Calu3 (cell line): ENCODE data around the gene TXN. TPM values are rescaled to one million over a fixed set of nuclear protein-coding genes. Genes with fewer than 3 reads are reported as not detected.
"Not testable (repeated sequence)": the region's sequence is repeated elsewhere in the genome, so short reads cannot be mapped to it uniquely, and the experiment has no call there.

Experiments used
- BruUV-seq: library from RNA; stranded (reverse); fragments of 400-500 nt; replicated peaks from 2 replicates; lab custom pipeline; 2021; lab: Mats Ljungman, UMichigan
- CTCF ChIA-PET: fragments of 300-600 bp; sonication (Branson Sonifier 250); formaldehyde crosslinking; loops from one replicate; lab custom pipeline; 2022; ENCODE audit warnings: antibody characterized with exemption; lab: Charles Lee
- DNase-seq: peaks from one replicate; pipeline ENCODE4 v3.0.0; 2022
- H3K27ac Mint-ChIP-seq: one replicate; pipeline ENCODE4 v1.8.0; 2022; ENCODE audit warnings: mixed read lengths; ENCODE audit not compliant: unreplicated experiment
- H3K27me3 Mint-ChIP-seq: one replicate; pipeline ENCODE4 v1.8.0; 2022; ENCODE audit warnings: mixed read lengths; ENCODE audit not compliant: unreplicated experiment
- H3K36me3 Mint-ChIP-seq: one replicate; pipeline ENCODE4 v1.8.0; 2022; ENCODE audit warnings: mild to moderate bottlenecking, moderate library complexity, mixed read lengths; ENCODE audit not compliant: insufficient read depth, unreplicated experiment
- H3K4me1 Mint-ChIP-seq: one replicate; pipeline ENCODE4 v1.8.0; 2022; ENCODE audit warnings: mild to moderate bottlenecking, low read depth, mixed read lengths; ENCODE audit not compliant: unreplicated experiment
- H3K4me3 Mint-ChIP-seq: one replicate; pipeline ENCODE4 v1.8.0; 2022; ENCODE audit warnings: mild to moderate bottlenecking, low read depth, moderate library complexity, mixed read lengths; ENCODE audit not compliant: unreplicated experiment
- H3K9me3 Mint-ChIP-seq: one replicate; pipeline ENCODE4 v1.8.0; 2022; ENCODE audit warnings: low read depth, mixed read lengths; ENCODE audit not compliant: unreplicated experiment
- CTCF ChIP-seq: fragments of 200-600 bp; IDR thresholded peaks from one replicate; pipeline ENCODE4 v1.8.0; 2022; ENCODE audit warnings: antibody characterized with exemption; ENCODE audit not compliant: unreplicated experiment
- intact Hi-C: fragments of 100-400 bp; cut with micrococcal nuclease; formaldehyde crosslinking; loops from one replicate; pipeline ENCODE4 v1.10.0; 2022; ENCODE audit not compliant: unreplicated experiment
- total RNA-seq: library from RNA; stranded (reverse); gene quantifications from 2 replicates; pipeline ENCODE4 v1.2.3, GENCODE V29; 2022

The TXN gene
- total RNA-seq, 1 experiment from 2014 or later: 278 TPM

GRCh38 chr9:110202232-110202631, 54.1 kb downstream of the TXN start:
- CTCF ChIA-PET: no interaction called here
- TF ChIP-seq CTCF: no peak
- peaks cover 23% of the 10 kb centered on the region for H3K4me1 Mint-ChIP-seq
- no peaks in the 10 kb centered on the region for H3K27me3 Mint-ChIP-seq
- no peak overlapping the region for H3K4me3 Mint-ChIP-seq
- DNase-seq: no peak
- no TSS peak for BruUV-seq
- no peak overlapping the region for H3K27ac Mint-ChIP-seq
- intact Hi-C loops: no loop called here
- H3K9me3 Mint-ChIP-seq: no peaks in the 10 kb centered on the region
- H3K36me3 Mint-ChIP-seq: no peaks in the 10 kb centered on the region

- DNase-seq: no peak
- no TSS peak for BruUV-seq
- Mint-ChIP-seq H3K9me3 (no peaks in the 10 kb centered on the region), H3K27me3 (no peaks in the 10 kb centered on the region), H3K27ac (peak overlapping the region; percentile 45), H3K4me1 (peaks cover 12% of the 10 kb centered on the region), H3K36me3 (no peaks in the 10 kb centered on the region), H3K4me3 (no peak overlapping the region)
- CTCF ChIA-PET: interaction anchor here (0.6 to 1.1 kb wide), 3 partner anchors 13 to 251 kb away, joined by 3 to 8 read pairs (median 3); no protein-coding TSS in a partner anchor
- no peak for TF ChIP-seq CTCF
- intact Hi-C loops: loop anchor here (1.0 kb wide), 1 partner anchor 8 kb away; no protein-coding TSS in a partner anchor
These were observed 56.7 kb downstream of the TXN start for GRCh38 chr9:110199643-110200042.

- intact Hi-C loops: no loop called here
- H3K9me3 Mint-ChIP-seq: no peaks in the 10 kb centered on the region
- no peak overlapping the region for H3K27ac Mint-ChIP-seq
- CTCF ChIA-PET: interaction anchor here (0.6 kb wide), 1 partner anchor 1171 kb away, joined by 3 read pairs; no protein-coding TSS in a partner anchor
- H3K27me3 Mint-ChIP-seq: no peaks in the 10 kb centered on the region
- peaks cover 20% of the 10 kb centered on the region for H3K4me1 Mint-ChIP-seq
- BruUV-seq: no TSS peak
- no peaks in the 10 kb centered on the region for H3K36me3 Mint-ChIP-seq
- H3K4me3 Mint-ChIP-seq: no peak overlapping the region
- no peak for DNase-seq
- no peak for TF ChIP-seq CTCF
These were observed 58.0 kb downstream of the TXN start for GRCh38 chr9:110198357-110198756.

- no peak for DNase-seq
- no peak overlapping the region for H3K4me3 Mint-ChIP-seq
- intact Hi-C loops: no loop called here
- peaks cover 28% of the 10 kb centered on the region for H3K4me1 Mint-ChIP-seq
- no peak overlapping the region for H3K27ac Mint-ChIP-seq
- no peaks in the 10 kb centered on the region for H3K27me3 Mint-ChIP-seq
- H3K9me3 Mint-ChIP-seq: no peaks in the 10 kb centered on the region
- no peak for TF ChIP-seq CTCF
- no peaks in the 10 kb centered on the region for H3K36me3 Mint-ChIP-seq
- no TSS peak for BruUV-seq
- CTCF ChIA-PET: no interaction called here
These were observed 58.7 kb downstream of the TXN start for GRCh38 chr9:110197330-110198187.

- H3K36me3 Mint-ChIP-seq, BruUV-seq, H3K4me3 Mint-ChIP-seq, intact Hi-C loops, H3K27ac Mint-ChIP-seq, DNase-seq, H3K27me3 Mint-ChIP-seq, H3K9me3 Mint-ChIP-seq: not testable (repeated sequence)
- CTCF ChIA-PET: interaction anchor here (0.7 kb wide), 2 partner anchors 8 to 449 kb away, joined by 3 to 6 read pairs; no protein-coding TSS in a partner anchor
- H3K4me1 Mint-ChIP-seq: peaks cover 32% of the 10 kb centered on the region
These were observed 60.2 kb downstream of the TXN start for GRCh38 chr9:110196084-110196499.
